Liver (tissue), 9 donors: Measurements from ENCODE around the gene TNFRSF8. TPM values are rescaled to one million over a fixed set of nuclear protein-coding genes. Genes with fewer than 3 reads are reported as not detected.
A peak's percentile ranks its signal among the peaks of the same experiment; 100 is the strongest.

Source experiments
- DNase-seq: peaks from one replicate; pipeline ENCODE4 v3.0.0-alpha.2; 2017; ENCODE audit warnings: low spot score
- H3K27ac ChIP-seq, 2 donors: one replicate each; pipeline ENCODE4 v1.7.0; 2013; ENCODE audit warnings: inconsistent platforms in 2 of 2, low read length in 2 of 2, control low read depth in 1 of 2, low read depth in 1 of 2, mild to moderate bottlenecking in 1 of 2
- H3K27me3 ChIP-seq, 4 donors: one replicate each; pipeline versions ENCODE4 v1.6.1 to v1.7.0; 2013; ENCODE audit warnings: low read length in 3 of 4, inconsistent platforms in 1 of 4, mild to moderate bottlenecking in 1 of 4, moderate library complexity in 1 of 4; ENCODE audit not compliant: control insufficient read depth in 4 of 4, insufficient read depth in 4 of 4
- H3K36me3 ChIP-seq, 4 donors: one replicate each; pipeline versions ENCODE4 v1.6.1 to v1.7.0; 2013; ENCODE audit warnings: low read length in 3 of 4, mild to moderate bottlenecking in 3 of 4, low read depth in 1 of 4, moderate library complexity in 1 of 4; ENCODE audit not compliant: control insufficient read depth in 4 of 4, insufficient read depth in 3 of 4
- H3K4me1 ChIP-seq, 4 donors: one replicate each; pipeline versions ENCODE4 v1.6.1 to v1.7.0; 2013; ENCODE audit warnings: low read length in 3 of 4, mild to moderate bottlenecking in 3 of 4, moderate library complexity in 1 of 4; ENCODE audit not compliant: control insufficient read depth in 4 of 4, insufficient read depth in 4 of 4
- H3K4me3 ChIP-seq, 3 donors: one replicate each; pipeline versions ENCODE4 v1.6.1 to v1.7.0; 2013; ENCODE audit warnings: low read length in 3 of 3, control low read depth in 1 of 3, low read depth in 1 of 3, mild to moderate bottlenecking in 1 of 3
- H3K9ac ChIP-seq, 2 donors: one replicate each; pipeline ENCODE4 v1.7.0; 2013; ENCODE audit warnings: low read length in 2 of 2, mild to moderate bottlenecking in 2 of 2, moderate library complexity in 2 of 2, control low read depth in 1 of 2, low read depth in 1 of 2
- H3K9me3 ChIP-seq, 4 donors: one replicate each; pipeline versions ENCODE4 v1.6.1 to v1.7.0; 2013; ENCODE audit warnings: low read length in 3 of 4; ENCODE audit not compliant: control insufficient read depth in 4 of 4
- EGR1 ChIP-seq, 2 donors: IDR thresholded peaks; 2 replicates each; pipeline ENCODE4 v1.6.1; 2016 to 2018; ENCODE audit warnings: antibody characterized with exemption in 2 of 2, low read depth in 2 of 2
- FOXA1 ChIP-seq: IDR thresholded peaks from 2 replicates; pipeline ENCODE4 v1.6.1; 2016; ENCODE audit warnings: antibody characterized with exemption
- JUND ChIP-seq, 2 donors: IDR thresholded peaks; 2 replicates each; pipeline ENCODE4 v1.6.1; 2016; ENCODE audit warnings: antibody characterized with exemption in 2 of 2
- NR2F2 ChIP-seq: IDR thresholded peaks from 2 replicates; pipeline ENCODE4 v1.6.1; 2016; ENCODE audit warnings: antibody characterized with exemption
- RAD21 ChIP-seq, 2 donors: IDR thresholded peaks; 2 replicates each; pipeline ENCODE4 v1.6.1; 2016; ENCODE audit warnings: antibody characterized with exemption in 2 of 2, mild to moderate bottlenecking in 2 of 2
- RXRA ChIP-seq, 2 donors: IDR thresholded peaks; 2 replicates each; pipeline ENCODE4 v1.6.1; 2017 to 2018; ENCODE audit warnings: antibody characterized with exemption in 2 of 2, mild to moderate bottlenecking in 1 of 2
- SP1 ChIP-seq: IDR thresholded peaks from 2 replicates; pipeline ENCODE4 v1.6.1; 2018; ENCODE audit warnings: antibody characterized with exemption, mild to moderate bottlenecking
- YY1 ChIP-seq: IDR thresholded peaks from 2 replicates; pipeline ENCODE4 v1.6.1; 2016; ENCODE audit warnings: antibody characterized with exemption, mild to moderate bottlenecking
- WGBS: extraction: QIAGEN DNeasy Blood & Tissue Kit; methylation state at CpG from one replicate; pipeline ENCODE4 v1.1.7; 2013; 5-methylcytosine and 5-hydroxymethylcytosine counted together
- polyA plus RNA-seq, 2 donors: library from polyadenylated mRNA; stranded (reverse) in 1 of 2; unstranded in 1 of 2; fragments of 200-250 nt in 1 of 2; fragments of >200 nt in 1 of 2; fragmentation: Nextera tagmentation in 1 of 2; extraction: Ambion mirVana in 1 of 2; gene quantifications; one replicate each; pipeline versions ENCODE4 v1.2.1 to v1.2.3, GENCODE V29; 2013 to 2015
- total RNA-seq, 2 donors: library from RNA; depleted of rRNA; stranded (reverse); fragments of >200 nt; gene quantifications; one replicate each; pipeline ENCODE4 v1.2.3, GENCODE V29; 2014
- TF ChIP-seq, protein P1 (sequence below): IDR thresholded peaks from 2 replicates; pipeline ENCODE4 v1.6.1; 2016; ENCODE audit warnings: antibody characterized with exemption
- TF ChIP-seq, protein P2 (sequence below): fragments of 150-350 bp; IDR thresholded peaks from 2 replicates; pipeline ENCODE4 v1.5.1; 2017; ENCODE audit warnings: improper control_type of control experiment, low read depth, low read length; ENCODE audit not compliant: missing input control
- TF ChIP-seq, protein P3 (sequence below): IDR thresholded peaks from 2 replicates; pipeline ENCODE4 v1.6.1; 2016; ENCODE audit warnings: antibody characterized with exemption, mild to moderate bottlenecking
- donor health status: healthy.
- donor health status: healthy.
- donor health status: healthy.
- donor health status: healthy.
- donor health status: healthy.

Gene TNFRSF8
- total and polyA plus RNA-seq, 4 donors: 0.08 to 0.19 (median 0.12) TPM

DNA sequence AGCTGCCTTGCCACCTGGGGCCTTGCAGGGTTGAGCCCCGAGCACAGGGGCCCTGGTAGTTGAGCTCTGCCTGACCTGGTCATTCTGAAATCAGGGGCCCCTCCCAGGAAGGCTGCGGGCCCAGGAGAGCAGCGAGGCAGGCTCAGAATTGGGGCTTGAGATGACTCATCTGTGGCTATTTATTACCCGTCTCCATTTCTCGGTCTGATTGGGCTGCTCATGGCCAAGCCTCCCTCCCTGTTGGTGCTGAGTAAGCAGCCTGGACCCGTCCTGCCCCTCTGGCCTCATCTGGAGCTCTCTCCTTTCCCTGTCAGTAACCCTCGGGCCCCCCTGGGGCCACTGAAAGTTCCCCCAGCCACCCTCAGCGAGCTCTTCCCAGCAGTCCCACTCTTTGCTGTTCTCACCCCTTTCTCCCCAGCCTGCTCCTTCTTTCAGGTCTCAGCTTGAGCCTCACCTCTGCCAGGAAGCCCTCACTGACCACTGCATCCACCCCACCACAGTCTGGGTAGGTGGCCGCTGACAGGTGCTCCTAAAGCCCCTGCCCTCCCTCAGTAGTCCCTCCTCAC, 11.0 kb upstream of the TNFRSF8 start:
- WGBS: 49% methylated on average over 9 of the region's 9 CpGs
- H3K9me3 ChIP-seq: no peaks in the 10 kb centered on the region
- H3K27ac ChIP-seq: no peak overlapping the region
- DNase-seq: no peak
- H3K36me3 ChIP-seq: no peaks in the 10 kb centered on the region
- no peak overlapping the region for H3K4me3 ChIP-seq
- no peaks in the 10 kb centered on the region for H3K27me3 ChIP-seq
- TF ChIP-seq JUND (IDR thresholded peaks at IDR 0.05): peak in 1 of 2 donors; percentile 18
- TF ChIP-seq FOXA1: no peak
- TF ChIP-seq, protein P1, sequence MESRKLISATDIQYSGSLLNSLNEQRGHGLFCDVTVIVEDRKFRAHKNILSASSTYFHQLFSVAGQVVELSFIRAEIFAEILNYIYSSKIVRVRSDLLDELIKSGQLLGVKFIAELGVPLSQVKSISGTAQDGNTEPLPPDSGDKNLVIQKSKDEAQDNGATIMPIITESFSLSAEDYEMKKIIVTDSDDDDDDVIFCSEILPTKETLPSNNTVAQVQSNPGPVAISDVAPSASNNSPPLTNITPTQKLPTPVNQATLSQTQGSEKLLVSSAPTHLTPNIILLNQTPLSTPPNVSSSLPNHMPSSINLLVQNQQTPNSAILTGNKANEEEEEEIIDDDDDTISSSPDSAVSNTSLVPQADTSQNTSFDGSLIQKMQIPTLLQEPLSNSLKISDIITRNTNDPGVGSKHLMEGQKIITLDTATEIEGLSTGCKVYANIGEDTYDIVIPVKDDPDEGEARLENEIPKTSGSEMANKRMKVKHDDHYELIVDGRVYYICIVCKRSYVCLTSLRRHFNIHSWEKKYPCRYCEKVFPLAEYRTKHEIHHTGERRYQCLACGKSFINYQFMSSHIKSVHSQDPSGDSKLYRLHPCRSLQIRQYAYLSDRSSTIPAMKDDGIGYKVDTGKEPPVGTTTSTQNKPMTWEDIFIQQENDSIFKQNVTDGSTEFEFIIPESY: no peak
- no peak for TF ChIP-seq RAD21 (IDR thresholded peaks at IDR 0.05)
- TF ChIP-seq NR2F2: no peak
- TF ChIP-seq YY1: no peak
- H3K9ac ChIP-seq: no peak overlapping the region
- no peaks in the 10 kb centered on the region for H3K4me1 ChIP-seq

DNA sequence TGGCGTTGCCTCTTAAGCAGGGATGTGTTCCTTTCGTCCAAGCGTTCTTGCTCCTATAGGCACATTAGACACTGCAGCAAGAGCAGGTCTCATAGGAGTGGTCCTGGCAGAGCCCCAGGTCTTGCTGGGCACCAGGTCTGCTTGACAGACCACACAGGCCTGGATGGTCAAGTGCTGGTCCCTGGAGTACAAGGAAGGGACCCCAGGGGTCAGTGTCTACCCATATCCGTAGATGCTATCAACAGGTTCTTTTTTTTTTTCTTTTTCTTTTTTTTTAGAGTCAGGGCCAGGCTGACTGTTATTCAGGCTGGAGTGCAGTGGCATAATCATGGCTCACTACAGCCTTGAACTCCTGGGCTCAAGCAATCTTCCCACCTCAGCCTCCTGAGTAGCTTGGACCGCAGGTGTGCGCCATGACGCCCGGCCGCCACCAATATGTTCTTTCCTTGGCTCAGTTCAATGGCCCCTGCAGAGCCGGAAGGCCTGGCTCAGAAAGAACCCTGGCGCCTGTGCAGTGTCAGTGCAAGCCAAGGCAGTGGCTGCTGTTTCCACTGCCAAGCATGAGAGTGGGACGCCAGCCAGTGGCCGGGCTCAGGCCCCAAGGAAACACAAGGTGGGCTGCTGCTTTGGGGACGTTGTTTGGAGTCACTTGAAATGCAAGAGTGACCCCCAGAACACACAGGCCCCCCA, 10.0 kb upstream of the TNFRSF8 start:
- no peaks in the 10 kb centered on the region for H3K4me1 ChIP-seq
- H3K9me3 ChIP-seq: no peaks in the 10 kb centered on the region
- no peaks in the 10 kb centered on the region for H3K27me3 ChIP-seq
- no peak for TF ChIP-seq EGR1 (IDR thresholded peaks at IDR 0.05; ENCODE audit: low read depth in 2 of 2)
- TF ChIP-seq, protein P2, sequence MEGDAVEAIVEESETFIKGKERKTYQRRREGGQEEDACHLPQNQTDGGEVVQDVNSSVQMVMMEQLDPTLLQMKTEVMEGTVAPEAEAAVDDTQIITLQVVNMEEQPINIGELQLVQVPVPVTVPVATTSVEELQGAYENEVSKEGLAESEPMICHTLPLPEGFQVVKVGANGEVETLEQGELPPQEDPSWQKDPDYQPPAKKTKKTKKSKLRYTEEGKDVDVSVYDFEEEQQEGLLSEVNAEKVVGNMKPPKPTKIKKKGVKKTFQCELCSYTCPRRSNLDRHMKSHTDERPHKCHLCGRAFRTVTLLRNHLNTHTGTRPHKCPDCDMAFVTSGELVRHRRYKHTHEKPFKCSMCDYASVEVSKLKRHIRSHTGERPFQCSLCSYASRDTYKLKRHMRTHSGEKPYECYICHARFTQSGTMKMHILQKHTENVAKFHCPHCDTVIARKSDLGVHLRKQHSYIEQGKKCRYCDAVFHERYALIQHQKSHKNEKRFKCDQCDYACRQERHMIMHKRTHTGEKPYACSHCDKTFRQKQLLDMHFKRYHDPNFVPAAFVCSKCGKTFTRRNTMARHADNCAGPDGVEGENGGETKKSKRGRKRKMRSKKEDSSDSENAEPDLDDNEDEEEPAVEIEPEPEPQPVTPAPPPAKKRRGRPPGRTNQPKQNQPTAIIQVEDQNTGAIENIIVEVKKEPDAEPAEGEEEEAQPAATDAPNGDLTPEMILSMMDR: peak; percentile 12
- DNase-seq: no peak
- no peaks in the 10 kb centered on the region for H3K36me3 ChIP-seq
- H3K4me3 ChIP-seq: no peak overlapping the region
- 83% methylated on average over 14 of the region's 14 CpGs for WGBS
- no peak overlapping the region for H3K9ac ChIP-seq
- H3K27ac ChIP-seq: no peak overlapping the region

DNA sequence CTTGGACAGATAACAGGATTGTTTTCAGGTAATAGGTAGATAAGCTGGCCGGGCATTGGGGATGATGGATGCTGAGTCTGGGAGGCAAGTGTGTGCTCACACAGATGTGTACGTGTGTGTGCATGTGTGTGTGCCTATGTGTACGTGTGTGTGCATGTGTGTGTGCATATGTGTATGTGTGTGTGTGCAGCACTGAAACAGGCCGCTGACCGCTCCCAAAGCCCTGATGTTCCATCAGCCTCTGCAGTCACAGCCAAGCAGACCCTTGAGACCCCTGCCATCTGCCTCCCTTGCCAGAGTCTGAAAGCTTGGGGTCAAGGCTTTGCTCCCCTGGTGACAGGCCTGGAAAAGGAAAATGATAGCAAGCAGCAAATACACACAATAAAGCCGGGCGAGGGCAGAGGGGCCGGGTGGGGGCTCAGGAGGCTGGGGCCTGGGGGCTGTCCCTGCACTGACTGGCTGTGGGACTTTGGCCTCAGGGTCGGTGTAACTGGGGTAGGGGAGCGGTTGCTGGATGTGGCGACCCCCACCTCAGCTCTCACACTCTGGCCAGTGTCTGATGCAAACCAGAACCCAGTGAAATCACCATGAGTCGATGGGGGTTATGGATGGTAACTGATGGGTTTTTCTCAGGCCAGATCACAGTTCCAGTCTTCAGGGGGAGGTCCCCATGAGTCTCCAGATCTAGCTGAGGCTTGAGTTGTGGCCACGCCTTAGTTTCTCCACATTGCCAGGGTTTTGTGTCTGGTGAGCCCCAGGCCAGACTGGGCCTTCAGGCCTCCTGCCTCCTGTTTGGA, 9.2 kb upstream of the TNFRSF8 start:
- 76% methylated on average over 13 of the region's 13 CpGs for WGBS
- no peaks in the 10 kb centered on the region for H3K4me1 ChIP-seq
- H3K4me3 ChIP-seq: no peak overlapping the region
- TF ChIP-seq, protein P1: no peak
- no peak for TF ChIP-seq FOXA1
- no peak for TF ChIP-seq SP1
- TF ChIP-seq, protein P2: no peak
- no peak for TF ChIP-seq RXRA (IDR thresholded peaks at IDR 0.05)
- TF ChIP-seq YY1: no peak
- TF ChIP-seq, protein P3, sequence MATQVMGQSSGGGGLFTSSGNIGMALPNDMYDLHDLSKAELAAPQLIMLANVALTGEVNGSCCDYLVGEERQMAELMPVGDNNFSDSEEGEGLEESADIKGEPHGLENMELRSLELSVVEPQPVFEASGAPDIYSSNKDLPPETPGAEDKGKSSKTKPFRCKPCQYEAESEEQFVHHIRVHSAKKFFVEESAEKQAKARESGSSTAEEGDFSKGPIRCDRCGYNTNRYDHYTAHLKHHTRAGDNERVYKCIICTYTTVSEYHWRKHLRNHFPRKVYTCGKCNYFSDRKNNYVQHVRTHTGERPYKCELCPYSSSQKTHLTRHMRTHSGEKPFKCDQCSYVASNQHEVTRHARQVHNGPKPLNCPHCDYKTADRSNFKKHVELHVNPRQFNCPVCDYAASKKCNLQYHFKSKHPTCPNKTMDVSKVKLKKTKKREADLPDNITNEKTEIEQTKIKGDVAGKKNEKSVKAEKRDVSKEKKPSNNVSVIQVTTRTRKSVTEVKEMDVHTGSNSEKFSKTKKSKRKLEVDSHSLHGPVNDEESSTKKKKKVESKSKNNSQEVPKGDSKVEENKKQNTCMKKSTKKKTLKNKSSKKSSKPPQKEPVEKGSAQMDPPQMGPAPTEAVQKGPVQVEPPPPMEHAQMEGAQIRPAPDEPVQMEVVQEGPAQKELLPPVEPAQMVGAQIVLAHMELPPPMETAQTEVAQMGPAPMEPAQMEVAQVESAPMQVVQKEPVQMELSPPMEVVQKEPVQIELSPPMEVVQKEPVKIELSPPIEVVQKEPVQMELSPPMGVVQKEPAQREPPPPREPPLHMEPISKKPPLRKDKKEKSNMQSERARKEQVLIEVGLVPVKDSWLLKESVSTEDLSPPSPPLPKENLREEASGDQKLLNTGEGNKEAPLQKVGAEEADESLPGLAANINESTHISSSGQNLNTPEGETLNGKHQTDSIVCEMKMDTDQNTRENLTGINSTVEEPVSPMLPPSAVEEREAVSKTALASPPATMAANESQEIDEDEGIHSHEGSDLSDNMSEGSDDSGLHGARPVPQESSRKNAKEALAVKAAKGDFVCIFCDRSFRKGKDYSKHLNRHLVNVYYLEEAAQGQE: no peak
- no peak overlapping the region for H3K9ac ChIP-seq
- no peak for DNase-seq
- no peaks in the 10 kb centered on the region for H3K27me3 ChIP-seq
- H3K36me3 ChIP-seq: no peaks in the 10 kb centered on the region
- H3K9me3 ChIP-seq: no peaks in the 10 kb centered on the region
- H3K27ac ChIP-seq: no peak overlapping the region
